GM19452 (cell line): Measurements from ENCODE around the gene ZNF735.
"Not testable (repeated sequence)": the region's sequence is repeated elsewhere in the genome, so short reads cannot be mapped to it uniquely, and the experiment has no call there.

Source experiments
- ATAC-seq: cut with Tn5 transposase; IDR thresholded peaks from one replicate; pipeline ENCODE4 v1.9.1; 2021; ENCODE audit not compliant: unreplicated experiment

The ZNF735 gene

DNA sequence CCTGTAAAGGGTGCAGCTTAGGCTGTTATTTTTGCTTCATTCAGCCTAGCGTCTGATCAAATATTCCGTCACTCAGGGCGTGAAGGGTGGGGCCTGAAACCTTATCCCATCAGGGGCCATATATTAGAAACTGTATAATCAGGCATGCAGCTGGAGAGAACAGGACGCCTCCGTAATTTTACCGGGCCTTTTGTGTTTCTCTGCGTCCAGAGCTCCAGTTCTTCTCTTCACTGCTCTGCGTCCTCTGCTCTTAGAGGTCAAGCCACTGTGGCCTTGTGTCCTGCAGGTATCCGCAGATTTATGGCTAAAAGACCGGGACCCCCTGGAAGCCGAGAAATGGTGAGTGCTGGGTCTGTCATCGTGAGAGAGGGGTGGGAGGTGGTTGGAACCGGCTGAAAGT, at the start of gene ZNF735:
Gene ZNF735, plus strand, starts transcription at position 301 of the 400 bp plus-strand sequence. Its CDS starts 0 bp downstream, at position 301.
- ATAC-seq: no peak

DNA sequence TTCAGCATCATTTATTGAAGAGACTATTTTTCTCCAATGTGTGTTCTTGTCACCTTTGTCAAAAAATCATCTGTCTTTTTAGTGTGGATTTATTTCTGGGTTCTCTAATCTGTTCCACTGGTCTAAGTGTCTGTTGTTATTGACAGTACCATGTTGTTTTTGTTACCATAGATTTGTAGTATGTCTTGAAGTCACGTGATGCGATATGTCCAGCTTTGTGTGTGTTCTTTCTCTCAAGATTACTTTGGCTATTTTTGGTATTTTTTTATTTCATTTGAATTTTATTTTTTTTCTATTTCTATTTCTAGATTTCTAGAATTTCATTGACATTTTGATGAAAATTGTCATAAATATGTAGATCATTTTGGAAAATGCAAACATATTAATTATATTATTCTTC, 36.0 kb upstream of the ZNF735 start:
- not testable (repeated sequence) for ATAC-seq

DNA sequence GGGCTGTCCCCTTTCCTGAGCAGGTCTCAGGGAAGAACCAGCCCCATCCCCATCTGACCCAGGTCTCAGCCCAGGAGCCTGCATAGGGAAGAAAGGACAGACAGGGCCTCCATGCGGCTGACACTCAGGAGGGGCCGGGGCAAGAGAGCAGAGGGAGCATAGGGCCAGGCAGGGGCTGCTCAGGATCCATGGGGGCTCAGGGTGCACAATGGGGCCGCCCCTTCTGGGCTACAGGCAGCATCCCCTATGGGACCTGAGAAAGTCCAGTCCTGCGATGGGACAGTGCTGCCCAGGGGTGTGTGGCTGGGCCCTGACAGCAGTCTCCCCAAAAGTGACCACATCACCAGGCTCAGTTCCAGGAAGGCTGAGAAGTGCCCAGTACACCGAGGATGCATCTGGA, 32.7 kb upstream of the ZNF735 start:
- ATAC-seq: no peak

DNA sequence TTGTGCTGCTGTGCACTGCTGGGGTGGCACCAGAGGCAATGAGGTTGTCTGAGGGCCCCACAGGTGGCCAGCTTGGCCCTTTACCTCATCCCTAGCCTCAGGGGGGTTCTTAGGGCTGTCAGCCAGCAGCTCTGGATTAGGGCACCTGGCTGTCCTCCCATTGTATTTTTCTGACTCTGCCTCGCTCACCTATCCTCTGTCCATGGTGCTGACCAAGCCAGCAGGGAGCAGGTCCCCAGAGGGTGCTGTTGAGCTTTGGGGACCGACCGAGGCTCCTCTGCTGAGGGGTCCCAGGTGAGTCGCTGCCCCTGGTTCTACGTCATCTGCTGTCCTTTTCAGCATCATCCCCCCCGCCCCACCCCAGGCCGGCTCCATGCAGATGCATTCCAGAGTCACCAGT, 32.1 kb upstream of the ZNF735 start:
- ATAC-seq: no peak

DNA sequence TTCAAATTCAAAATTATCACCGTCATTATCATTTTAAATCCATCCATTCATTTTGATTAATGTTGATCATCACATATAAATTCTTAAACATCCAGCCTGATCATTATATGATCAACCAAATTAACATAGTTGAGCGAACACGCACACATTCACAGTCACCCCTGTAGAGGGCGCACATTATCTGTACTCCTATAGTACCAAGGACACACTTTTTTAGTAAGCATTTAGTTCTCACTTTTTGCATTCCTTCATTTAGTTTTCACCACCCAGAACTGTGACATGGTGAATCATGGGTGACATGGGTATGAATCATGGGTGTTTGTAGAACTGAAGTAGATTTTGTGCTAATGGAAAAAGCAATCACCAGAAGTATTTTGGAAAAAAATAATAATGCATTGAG, 26.0 kb upstream of the ZNF735 start:
- no peak for ATAC-seq

DNA sequence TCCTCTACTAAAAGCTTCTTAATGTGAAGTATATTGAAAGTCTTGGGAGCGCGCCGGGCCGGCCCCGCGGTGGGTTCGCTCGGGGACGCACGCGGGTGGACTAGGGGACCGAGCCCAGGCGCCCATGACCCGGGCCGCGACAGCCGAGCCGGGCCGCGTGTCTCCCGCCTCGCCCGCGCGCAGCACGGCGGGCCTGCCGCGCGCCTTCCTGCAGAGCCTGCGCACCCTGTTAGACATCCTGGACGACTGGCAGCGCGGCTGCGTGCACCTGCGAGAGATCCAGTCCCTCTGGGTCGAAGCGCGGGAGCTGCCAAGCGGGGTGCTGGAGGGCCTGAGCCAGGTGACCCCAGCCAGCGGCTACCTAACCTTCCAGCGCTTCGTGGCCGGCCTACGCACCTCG, 25.4 kb upstream of the ZNF735 start:
- ATAC-seq: no peak

DNA sequence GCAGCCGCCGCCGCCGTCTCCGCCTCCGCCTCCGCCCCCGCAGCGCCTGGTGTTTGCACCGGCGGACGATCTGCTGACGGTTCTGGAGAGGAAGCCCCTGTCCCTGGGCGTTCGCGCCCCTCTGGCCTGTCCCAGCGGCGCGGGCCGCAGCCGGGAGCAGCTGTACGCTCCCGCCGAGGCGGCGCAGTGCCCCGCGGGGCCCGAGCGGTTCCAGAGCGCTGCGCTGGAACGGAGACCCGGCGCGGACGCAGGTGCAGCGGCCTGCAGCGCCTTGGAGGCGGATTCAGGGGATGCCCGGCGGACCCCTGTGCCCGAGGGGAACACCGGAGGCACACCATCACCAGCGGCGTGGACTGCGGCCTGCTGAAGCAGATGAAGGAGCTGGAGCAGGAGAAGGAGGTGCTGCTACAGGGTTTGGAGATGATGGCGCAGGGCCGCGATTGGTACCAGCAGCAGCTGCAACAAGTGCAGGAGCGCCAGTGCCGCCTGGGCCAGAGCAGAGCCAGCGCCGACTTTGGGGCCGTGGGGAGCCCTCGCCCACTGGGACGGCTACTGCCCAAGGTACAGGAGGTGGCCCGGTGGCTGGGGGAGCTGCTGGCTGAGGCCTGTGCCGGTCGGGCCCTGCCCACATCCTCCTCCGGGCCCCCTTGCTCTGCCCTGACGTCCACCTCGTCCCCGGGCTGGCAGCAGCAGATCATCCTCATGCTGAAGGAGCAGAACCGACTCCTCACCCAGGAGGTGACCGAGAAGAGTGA, 24.8 kb upstream of the ZNF735 start:
- no peak for ATAC-seq

DNA sequence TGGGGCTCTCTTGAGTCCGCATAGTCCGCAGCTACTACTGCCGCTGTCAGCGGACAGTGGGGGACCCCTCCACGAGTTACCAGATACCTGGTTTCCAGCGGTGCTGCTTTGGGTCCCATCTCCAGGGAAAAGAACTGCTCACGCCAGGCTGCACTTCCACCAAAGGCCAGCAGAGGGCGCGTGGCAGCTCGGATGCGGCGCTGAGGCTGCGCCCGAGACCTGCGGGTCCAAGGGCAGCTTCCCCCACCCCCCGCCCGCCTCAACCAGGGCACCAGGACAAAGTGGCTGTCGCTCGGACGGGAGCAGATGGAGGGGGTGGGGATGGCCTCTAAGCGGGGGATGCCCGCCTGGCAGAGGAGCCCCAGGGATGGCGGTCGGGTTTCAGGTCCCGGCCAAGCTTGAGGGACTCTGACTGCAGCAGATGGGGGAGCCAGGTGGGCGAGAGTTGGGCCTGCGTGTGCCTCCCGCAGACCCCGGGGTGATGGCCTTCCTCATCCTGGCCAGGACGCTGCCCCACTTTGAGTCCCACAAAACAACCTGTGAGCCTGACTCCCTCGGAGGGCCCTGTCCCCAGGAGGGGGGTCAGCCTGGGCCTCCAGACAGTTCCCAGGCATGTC, 23.8 kb upstream of the ZNF735 start:
- no peak for ATAC-seq

DNA sequence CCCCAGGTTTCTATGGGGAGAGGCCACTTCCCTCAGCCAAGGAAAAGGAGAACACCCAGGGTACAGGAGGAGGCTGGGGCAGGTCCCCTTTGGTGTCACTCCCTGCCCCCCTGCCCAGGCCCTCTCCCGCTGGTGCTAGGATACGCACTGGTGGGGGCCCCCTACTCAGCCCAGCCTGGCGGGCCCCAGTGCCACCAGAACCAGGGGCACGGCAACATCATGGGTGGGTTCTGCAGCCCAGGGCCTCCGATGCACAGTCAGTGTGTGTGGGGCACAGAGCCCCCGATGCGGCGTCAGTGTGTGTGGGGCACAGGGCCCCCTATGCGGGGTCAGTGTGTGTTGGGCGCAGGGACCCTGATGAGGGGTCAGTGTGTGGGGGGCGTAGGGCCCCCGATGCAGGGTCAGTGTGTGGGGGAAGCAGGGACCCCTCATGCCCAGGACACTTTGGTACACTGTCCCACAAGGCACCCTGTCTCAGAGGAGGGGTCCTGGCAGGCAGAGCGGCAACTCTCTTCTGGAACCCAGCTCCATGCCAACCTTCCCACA, 23.1 kb upstream of the ZNF735 start:
- no peak for ATAC-seq

DNA sequence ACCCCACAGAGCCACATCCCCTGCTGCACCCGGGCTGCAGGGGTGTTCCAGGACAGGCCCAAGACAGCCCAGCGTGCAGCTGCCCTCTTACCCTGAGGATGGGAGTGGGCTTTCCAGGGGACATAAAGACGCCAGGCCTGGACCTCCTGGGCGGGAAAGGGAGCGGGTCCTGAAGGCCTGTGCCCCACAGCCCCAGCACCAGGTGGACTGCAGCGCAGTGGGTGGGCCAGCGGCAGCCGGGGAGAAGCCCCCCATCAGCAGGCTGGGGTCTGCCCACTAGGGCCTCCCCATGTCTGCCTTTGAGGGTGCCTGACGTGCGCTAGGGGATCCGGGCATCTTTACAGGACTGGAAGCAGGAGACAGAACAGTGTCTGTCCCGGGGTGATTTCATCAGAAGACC, 22.6 kb upstream of the ZNF735 start:
- ATAC-seq: no peak

DNA sequence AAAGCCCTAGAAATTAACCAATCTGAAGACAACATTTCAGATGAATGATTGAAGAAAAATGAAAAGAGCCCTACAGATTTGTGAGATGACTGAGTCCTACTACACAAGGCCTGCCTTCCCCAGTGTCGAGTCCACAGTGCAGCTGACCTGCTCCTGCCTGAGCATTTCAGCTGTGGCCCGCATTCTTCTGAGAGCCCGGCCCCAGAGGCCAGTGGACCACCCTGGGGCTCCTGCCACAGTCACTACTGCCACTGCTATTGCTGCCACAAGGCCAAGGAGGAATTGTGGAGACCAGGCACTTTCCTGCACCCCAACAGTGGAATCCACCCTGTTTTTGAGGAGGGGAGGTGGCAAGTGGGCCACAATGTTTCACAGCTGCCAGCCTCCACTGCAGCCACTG, 19.6 kb upstream of the ZNF735 start:
- no peak for ATAC-seq

DNA sequence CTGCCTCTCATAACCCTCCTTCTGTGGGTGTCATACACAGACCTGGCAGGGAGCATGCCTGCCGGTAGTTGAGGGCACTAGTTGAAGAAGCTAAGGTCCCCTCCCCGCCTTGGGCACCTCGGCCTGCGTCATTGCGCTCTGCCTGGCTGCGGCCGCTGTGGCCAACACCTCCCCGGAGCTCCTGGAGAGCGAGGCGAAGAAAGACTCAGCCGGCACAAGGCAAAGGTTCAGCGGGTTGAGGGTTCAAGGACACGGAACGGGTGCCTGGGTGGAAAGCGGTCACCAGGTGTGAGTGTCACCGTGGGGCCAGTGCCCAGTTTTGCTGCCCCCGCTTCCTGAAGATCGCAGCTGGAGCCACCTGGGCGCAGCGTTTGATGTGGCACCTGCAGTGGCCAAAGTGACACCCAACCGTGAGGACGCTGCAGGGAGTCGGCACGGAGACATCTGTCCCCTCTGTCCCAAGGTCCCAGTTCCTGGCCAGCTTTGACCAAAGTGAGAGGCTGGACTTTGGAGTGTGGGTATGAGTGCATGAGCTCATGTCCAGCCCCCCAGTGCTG, 14.8 kb upstream of the ZNF735 start:
- no peak for ATAC-seq

DNA sequence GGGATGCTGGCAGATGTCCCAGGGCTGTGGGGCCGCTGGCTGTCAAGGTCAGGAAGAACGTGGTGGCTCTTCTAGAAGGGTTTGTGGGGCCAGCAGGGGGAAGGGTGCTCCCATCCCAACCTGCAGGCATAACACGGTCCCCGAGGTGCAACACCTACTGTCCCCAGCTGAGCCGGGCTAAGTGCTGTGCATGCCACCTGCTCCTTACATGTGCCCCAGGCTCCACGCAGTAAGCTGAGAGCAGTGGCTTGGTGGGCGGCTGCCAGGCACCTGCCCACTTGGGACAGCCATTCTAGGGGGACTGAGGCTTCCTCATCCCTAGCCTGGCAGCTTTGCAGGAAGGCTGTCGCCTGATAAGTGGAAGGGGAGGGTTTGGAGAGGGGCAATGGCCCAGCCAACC, 14.2 kb upstream of the ZNF735 start:
- ATAC-seq: no peak

DNA sequence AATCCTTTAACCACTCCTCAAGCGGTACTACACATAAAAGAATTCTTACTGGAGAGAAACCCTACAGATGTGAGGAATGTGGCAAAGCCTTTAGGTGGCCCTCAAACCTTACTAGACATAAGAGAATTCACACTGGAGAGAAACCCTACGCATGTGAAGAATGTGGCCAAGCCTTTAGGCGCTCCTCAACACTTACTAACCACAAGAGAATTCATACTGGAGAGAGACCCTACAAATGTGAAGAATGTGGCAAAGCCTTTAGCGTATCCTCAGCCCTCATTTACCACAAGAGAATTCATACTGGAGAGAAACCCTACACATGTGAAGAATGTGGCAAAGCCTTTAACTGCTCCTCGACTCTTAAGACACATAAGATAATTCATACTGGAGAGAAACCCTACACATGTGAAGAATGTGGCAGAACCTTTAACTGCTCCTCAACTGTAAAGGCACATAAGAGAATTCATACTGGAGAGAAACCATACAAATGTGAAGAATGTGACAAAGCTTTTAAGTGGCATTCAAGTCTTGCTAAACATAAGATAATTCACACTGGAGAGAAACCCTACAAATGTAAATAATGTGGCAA, 12.8 kb downstream of the ZNF735 start:
- ATAC-seq: not testable (repeated sequence)

DNA sequence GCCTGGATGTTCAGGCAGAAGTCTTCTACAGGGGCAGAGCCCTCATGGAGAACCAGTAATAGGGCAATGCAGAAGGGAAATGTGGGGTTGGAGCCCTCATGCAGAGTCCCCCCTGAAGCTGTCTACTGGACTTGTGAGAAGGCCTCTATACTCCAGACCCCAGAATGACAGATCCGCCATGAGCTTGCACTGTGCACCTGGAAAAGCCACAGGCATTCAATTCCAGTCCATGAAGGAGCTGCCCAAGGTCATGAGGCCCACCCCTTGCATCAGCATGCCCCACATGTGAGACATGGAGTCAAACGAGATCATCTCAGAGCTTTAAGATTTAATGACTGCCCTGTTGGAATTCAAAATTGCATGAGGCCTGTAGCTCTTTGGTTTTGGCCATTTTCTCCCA, 16.4 kb downstream of the ZNF735 start:
- ATAC-seq: no peak

DNA sequence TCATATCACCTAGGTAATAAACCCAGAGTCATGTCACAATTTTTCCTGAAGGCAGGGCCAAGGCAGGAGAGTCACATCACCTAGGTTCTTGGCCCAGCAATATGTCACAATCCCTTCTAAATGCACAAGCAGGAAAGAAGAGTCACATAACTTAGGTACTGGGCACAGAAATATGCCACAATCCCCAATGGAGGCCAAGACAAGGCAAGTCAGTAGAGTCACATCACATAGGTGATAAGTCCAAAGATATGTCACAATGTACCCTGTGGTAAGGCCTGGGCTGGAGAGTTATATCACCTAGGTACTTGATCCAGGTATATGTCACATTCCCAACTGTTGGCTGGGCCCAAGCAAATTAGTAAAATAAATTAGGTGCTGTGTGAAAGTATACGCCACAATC, 21.2 kb downstream of the ZNF735 start, which contains the start of gene ZNF679:
Gene ZNF679, plus strand, starts transcription at position 301 of the 400 bp plus-strand sequence. CDS start 20,644 bp downstream, outside the sequence.
- not testable (repeated sequence) for ATAC-seq

DNA sequence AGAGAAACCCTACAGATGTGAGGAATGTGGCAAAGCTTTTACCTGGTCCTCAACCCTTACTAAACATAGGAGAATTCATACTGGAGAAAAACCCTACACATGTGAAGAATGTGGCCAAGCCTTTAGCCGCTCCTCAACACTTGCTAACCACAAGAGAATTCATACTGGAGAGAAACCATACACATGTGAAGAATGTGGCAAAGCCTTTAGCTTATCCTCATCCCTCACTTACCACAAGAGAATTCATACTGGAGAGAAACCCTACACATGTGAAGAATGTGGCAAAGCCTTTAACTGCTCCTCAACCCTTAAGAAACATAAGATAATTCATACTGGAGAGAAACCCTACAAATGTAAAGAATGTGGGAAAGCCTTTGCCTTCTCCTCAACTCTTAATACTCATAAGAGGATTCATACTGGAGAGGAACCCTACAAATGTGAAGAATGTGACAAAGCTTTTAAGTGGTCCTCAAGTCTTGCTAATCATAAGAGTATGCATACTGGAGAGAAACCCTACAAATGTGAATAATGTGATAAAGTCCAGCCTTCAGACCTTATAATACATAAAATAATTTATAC, 59.4 kb downstream of the ZNF735 start:
- ATAC-seq: no peak
